Glutamatergic neuron (in vitro differentiated cells): Measurements from ENCODE around the gene TTLL4. TPM values are rescaled to one million over a fixed set of nuclear protein-coding genes. Genes with fewer than 3 reads are reported as not detected.
A peak's percentile ranks its signal among the peaks of the same experiment; 100 is the strongest.

ENCODE experiments used
- DNase-seq: peaks from one replicate; pipeline ENCODE4 v3.0.0; 2022
- H3K27ac Mint-ChIP-seq: one replicate; pipeline ENCODE4 v1.8.0; 2020; ENCODE audit warnings: mild to moderate bottlenecking, mixed read lengths, inconsistent platforms; ENCODE audit not compliant: unreplicated experiment
- H3K27me3 Mint-ChIP-seq: one replicate; pipeline ENCODE4 v1.8.0; 2020; ENCODE audit warnings: mild to moderate bottlenecking, moderate library complexity, mixed read lengths, inconsistent platforms; ENCODE audit not compliant: unreplicated experiment
- H3K36me3 Mint-ChIP-seq: one replicate; pipeline ENCODE4 v1.8.0; 2020; ENCODE audit warnings: mild to moderate bottlenecking, mixed read lengths, inconsistent platforms; ENCODE audit not compliant: unreplicated experiment
- H3K4me1 Mint-ChIP-seq: one replicate; pipeline ENCODE4 v1.8.0; 2020; ENCODE audit warnings: mild to moderate bottlenecking, low read depth, mixed read lengths, inconsistent platforms; ENCODE audit not compliant: unreplicated experiment
- H3K4me3 Mint-ChIP-seq: one replicate; pipeline ENCODE4 v1.8.0; 2020; ENCODE audit warnings: mild to moderate bottlenecking, mixed read lengths, inconsistent platforms; ENCODE audit not compliant: unreplicated experiment
- H3K9me3 Mint-ChIP-seq: one replicate; pipeline ENCODE4 v1.8.0; 2020; ENCODE audit warnings: mild to moderate bottlenecking, moderate library complexity, mixed read lengths, inconsistent platforms; ENCODE audit not compliant: unreplicated experiment
- long read RNA-seq: library from polyadenylated mRNA; unstranded; transcript quantifications from one replicate; pipeline ENCODE4 v2.0.0, GENCODE V29; 2020; ENCODE audit not compliant: unreplicated experiment
- total RNA-seq: library from RNA; stranded (reverse); fragmentation: NEBNext Ultra II Directional; extraction: Animal tissue kit (Norgen Biotek cat#: 25700); gene quantifications from one replicate; pipeline ENCODE4 v1.2.1, GENCODE V29; 2021; ENCODE audit not compliant: unreplicated experiment
- TF ChIP-seq, protein P1 (sequence below): fragments of 200-600 bp; sonication (generic); IDR thresholded peaks from one replicate; pipeline ENCODE4 v1.5.0; 2021; ENCODE audit not compliant: partially characterized antibody, unreplicated experiment

The TTLL4 gene, protein sequence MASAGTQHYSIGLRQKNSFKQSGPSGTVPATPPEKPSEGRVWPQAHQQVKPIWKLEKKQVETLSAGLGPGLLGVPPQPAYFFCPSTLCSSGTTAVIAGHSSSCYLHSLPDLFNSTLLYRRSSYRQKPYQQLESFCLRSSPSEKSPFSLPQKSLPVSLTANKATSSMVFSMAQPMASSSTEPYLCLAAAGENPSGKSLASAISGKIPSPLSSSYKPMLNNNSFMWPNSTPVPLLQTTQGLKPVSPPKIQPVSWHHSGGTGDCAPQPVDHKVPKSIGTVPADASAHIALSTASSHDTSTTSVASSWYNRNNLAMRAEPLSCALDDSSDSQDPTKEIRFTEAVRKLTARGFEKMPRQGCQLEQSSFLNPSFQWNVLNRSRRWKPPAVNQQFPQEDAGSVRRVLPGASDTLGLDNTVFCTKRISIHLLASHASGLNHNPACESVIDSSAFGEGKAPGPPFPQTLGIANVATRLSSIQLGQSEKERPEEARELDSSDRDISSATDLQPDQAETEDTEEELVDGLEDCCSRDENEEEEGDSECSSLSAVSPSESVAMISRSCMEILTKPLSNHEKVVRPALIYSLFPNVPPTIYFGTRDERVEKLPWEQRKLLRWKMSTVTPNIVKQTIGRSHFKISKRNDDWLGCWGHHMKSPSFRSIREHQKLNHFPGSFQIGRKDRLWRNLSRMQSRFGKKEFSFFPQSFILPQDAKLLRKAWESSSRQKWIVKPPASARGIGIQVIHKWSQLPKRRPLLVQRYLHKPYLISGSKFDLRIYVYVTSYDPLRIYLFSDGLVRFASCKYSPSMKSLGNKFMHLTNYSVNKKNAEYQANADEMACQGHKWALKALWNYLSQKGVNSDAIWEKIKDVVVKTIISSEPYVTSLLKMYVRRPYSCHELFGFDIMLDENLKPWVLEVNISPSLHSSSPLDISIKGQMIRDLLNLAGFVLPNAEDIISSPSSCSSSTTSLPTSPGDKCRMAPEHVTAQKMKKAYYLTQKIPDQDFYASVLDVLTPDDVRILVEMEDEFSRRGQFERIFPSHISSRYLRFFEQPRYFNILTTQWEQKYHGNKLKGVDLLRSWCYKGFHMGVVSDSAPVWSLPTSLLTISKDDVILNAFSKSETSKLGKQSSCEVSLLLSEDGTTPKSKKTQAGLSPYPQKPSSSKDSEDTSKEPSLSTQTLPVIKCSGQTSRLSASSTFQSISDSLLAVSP
- total RNA-seq = 27.9 TPM
- long read RNA-seq = 0 reads

DNA sequence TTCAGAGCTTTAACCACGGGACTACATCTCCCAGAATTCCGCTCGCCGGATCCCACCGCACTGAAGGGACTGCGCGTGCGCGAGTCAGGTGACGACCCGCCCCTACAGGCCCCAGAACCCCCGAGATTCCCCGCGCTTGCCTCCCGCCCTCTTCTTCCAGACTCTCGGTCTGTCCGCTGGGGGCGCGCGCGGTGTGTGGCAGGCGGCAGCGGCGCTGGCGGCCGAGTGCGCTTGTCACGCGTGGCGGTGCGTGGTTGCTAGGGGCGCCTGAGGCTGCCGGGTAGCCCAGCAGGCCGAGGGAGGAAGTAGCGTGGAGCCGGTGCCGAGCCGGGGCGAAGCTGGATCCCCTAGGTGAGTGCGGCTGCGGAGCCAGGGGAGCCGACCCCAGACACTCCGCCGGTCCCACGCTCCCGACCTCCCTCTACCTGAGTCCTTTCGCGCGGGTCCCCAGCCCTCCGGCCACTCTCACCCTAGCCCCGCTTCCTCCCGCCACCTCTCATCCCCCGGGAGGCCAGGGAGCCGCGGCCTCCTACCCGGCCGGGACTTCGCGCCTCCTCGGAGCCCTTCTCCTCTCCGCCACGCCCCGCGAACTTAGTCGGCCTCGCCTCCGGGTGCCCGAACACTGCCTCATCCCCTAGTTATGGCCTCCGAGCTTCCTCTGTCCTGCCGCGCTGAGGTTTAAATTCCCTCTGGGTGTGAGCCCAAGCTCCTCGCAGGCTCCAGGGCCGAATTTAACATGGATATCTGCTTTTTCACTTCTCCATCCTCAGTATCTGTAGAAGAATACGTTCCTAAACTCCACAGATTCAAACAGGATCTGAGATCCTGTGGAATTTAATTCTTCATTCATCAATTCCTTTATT lies at the start of gene TTLL4:
TSS of gene TTLL4 (plus strand) at position 149 of the 863 bp plus-strand sequence. CDS start 26,842 bp downstream, outside the sequence.
- Mint-ChIP-seq H3K4me1 (no peaks in the 10 kb centered on the region), H3K4me3 (peak within 1 kb of the TSS; percentile 98), H3K27me3 (peaks cover 3% of the 10 kb centered on the region), H3K27ac (peak within 1 kb of the TSS; percentile 54), H3K9me3 (peaks cover 2% of the 10 kb centered on the region), H3K36me3 (no peaks in the 10 kb centered on the region)
- DNase-seq = peak; percentile 99
- TF ChIP-seq, protein P1, sequence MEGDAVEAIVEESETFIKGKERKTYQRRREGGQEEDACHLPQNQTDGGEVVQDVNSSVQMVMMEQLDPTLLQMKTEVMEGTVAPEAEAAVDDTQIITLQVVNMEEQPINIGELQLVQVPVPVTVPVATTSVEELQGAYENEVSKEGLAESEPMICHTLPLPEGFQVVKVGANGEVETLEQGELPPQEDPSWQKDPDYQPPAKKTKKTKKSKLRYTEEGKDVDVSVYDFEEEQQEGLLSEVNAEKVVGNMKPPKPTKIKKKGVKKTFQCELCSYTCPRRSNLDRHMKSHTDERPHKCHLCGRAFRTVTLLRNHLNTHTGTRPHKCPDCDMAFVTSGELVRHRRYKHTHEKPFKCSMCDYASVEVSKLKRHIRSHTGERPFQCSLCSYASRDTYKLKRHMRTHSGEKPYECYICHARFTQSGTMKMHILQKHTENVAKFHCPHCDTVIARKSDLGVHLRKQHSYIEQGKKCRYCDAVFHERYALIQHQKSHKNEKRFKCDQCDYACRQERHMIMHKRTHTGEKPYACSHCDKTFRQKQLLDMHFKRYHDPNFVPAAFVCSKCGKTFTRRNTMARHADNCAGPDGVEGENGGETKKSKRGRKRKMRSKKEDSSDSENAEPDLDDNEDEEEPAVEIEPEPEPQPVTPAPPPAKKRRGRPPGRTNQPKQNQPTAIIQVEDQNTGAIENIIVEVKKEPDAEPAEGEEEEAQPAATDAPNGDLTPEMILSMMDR = peak; percentile 84

DNA sequence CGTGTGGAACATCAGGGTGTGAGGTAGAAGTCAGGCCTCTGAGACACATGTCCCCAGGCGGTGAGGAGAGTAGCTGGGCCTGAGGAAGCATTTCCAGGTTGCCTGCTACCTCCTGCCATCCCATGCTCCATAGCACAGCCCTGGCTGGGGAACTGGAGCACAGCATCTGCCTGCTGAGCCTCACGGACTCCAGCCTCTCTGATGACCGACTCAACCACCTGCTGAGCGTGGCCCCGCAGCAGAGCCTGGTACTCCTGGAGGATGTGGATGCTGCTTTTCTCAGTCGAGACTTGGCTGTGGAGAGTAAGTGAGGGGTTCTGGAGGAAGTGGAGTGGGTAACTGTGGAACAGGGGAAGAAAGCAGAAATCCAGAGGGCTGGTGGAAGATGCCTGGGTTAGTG lies 48.3 kb upstream of the TTLL4 start:
- Mint-ChIP-seq H3K4me1 (peaks cover 6% of the 10 kb centered on the region), H3K4me3 (no peak overlapping the region), H3K9me3 (peaks cover 10% of the 10 kb centered on the region), H3K27ac (no peak overlapping the region), H3K36me3 (peaks cover 3% of the 10 kb centered on the region), H3K27me3 (peaks cover 11% of the 10 kb centered on the region)
- no peak for DNase-seq
- TF ChIP-seq, protein P1 = no peak

DNA sequence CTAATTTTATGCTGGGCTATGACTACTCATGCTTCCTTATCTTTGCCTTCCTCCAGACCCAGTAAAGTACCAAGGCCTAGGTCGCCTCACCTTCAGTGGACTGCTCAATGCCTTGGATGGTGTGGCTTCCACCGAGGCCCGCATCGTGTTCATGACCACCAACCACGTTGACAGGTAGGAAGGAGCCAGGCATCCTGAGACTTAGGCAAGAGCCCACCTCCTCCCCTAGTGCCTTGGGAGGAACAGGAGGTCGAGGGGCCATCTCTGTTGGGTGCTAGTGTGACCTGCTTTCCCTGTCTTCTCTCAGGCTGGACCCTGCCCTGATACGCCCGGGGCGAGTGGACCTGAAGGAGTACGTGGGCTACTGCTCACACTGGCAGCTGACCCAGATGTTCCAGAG lies 47.8 kb upstream of the TTLL4 start:
- peaks cover 6% of the 10 kb centered on the region for H3K4me1 Mint-ChIP-seq
- peaks cover 11% of the 10 kb centered on the region for H3K27me3 Mint-ChIP-seq
- H3K4me3 Mint-ChIP-seq = no peak overlapping the region
- H3K27ac Mint-ChIP-seq = no peak overlapping the region
- peaks cover 3% of the 10 kb centered on the region for H3K36me3 Mint-ChIP-seq
- TF ChIP-seq, protein P1 = no peak
- H3K9me3 Mint-ChIP-seq = peaks cover 10% of the 10 kb centered on the region
- DNase-seq = no peak

DNA sequence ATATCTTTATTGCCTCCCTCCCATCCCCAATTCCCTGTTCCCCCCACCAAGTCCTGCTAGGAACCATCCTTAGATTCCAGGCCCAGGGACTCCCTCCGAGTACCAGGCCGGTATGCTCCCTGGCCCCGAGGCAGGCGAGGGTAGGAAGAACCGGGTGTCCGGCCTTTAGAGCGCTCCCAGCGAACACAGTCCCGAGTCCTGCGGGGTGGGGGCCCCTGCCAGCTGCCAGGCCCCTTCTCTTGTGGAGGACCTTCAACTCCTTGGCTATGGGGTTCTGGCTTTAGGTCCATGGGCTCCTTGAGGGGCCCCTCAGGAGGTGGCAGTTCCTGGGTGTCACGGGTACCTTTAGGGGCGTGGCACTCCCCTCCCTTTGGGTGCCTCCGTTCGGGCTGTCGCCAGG lies 46.7 kb upstream of the TTLL4 start:
- no peak overlapping the region for H3K27ac Mint-ChIP-seq
- H3K27me3 Mint-ChIP-seq = peaks cover 11% of the 10 kb centered on the region
- H3K4me3 Mint-ChIP-seq = no peak overlapping the region
- H3K9me3 Mint-ChIP-seq = peaks cover 9% of the 10 kb centered on the region
- TF ChIP-seq, protein P1 = no peak
- H3K36me3 Mint-ChIP-seq = peaks cover 3% of the 10 kb centered on the region
- DNase-seq = no peak
- peaks cover 6% of the 10 kb centered on the region for H3K4me1 Mint-ChIP-seq
